CD4-positive, CD25-positive, alpha-beta regulatory T cell (primary cell): ENCODE measurements around the gene PSMA5. TPM values are rescaled to one million over a fixed set of nuclear protein-coding genes. Genes with fewer than 3 reads are reported as not detected.

Experiments
- ATAC-seq, 2 donors: fragments of 150-1000 bp; cut with Tn5 transposase; one replicate each; pipeline ENCODE4 v1.10.0; 2021; ENCODE audit warnings: low read depth in 2 of 2, moderate number of reproducible peaks in 2 of 2, moderate library complexity in 1 of 2
- DNase-seq, 3 donors: peaks; one replicate each; pipeline versions ENCODE4 v3.0.0 to v3.0.0-alpha.2; 2012 to 2022; ENCODE audit warnings: mixed read lengths in 1 of 3
- H3K27ac ChIP-seq: one replicate; pipeline ENCODE4 v1.7.0; 2013; ENCODE audit warnings: mild to moderate bottlenecking, low read length; ENCODE audit not compliant: insufficient read depth, poor library complexity, severe bottlenecking
- H3K27me3 ChIP-seq: one replicate; pipeline ENCODE4 v1.7.0; 2013; ENCODE audit warnings: low read length; ENCODE audit not compliant: control insufficient read depth, insufficient read depth
- H3K36me3 ChIP-seq: one replicate; pipeline ENCODE4 v1.7.0; 2013; ENCODE audit warnings: mild to moderate bottlenecking, low read length, moderate library complexity; ENCODE audit not compliant: control insufficient read depth, insufficient read depth
- H3K4me1 ChIP-seq: 2 replicates; pipeline ENCODE4 v1.7.0; 2013; ENCODE audit warnings: mild to moderate bottlenecking, low read length; ENCODE audit not compliant: insufficient read depth, control insufficient read depth, poor library complexity, severe bottlenecking
- H3K4me3 ChIP-seq: one replicate; pipeline ENCODE4 v1.7.0; 2013; ENCODE audit warnings: low read depth, mild to moderate bottlenecking, low read length, moderate library complexity
- H3K9me3 ChIP-seq, 2 experiments: 1 replicate in 1 of 2; 2 replicates in 1 of 2; pipeline ENCODE4 v1.7.0; 2013; ENCODE audit warnings: low read length in 2 of 2, mild to moderate bottlenecking in 1 of 2, moderate library complexity in 1 of 2; ENCODE audit not compliant: control insufficient read depth in 2 of 2
- H3K27ac Mint-ChIP-seq, 3 donors: one replicate each; pipeline ENCODE4 v1.8.0; 2020 to 2022; ENCODE audit warnings: mild to moderate bottlenecking in 3 of 3, mixed read lengths in 3 of 3, moderate library complexity in 2 of 3
- H3K27me3 Mint-ChIP-seq: one replicate; pipeline ENCODE4 v1.8.0; 2022; ENCODE audit warnings: mild to moderate bottlenecking, mixed read lengths
- H3K36me3 Mint-ChIP-seq: one replicate; pipeline ENCODE4 v1.8.0; 2020; ENCODE audit warnings: mixed read lengths
- H3K4me1 Mint-ChIP-seq, 4 donors: one replicate each; pipeline ENCODE4 v1.8.0; 2020 to 2022; ENCODE audit warnings: mixed read lengths in 4 of 4, mild to moderate bottlenecking in 1 of 4
- H3K4me3 Mint-ChIP-seq, 4 donors: one replicate each; pipeline ENCODE4 v1.8.0; 2020 to 2022; ENCODE audit warnings: mild to moderate bottlenecking in 4 of 4, mixed read lengths in 4 of 4, moderate library complexity in 3 of 4
- H3K9me3 Mint-ChIP-seq, 7 donors: one replicate each; pipeline ENCODE4 v1.8.0; 2020 to 2022; ENCODE audit warnings: mixed read lengths in 7 of 7, mild to moderate bottlenecking in 3 of 7, moderate library complexity in 2 of 7
- polyA plus RNA-seq, 4 donors: library from polyadenylated mRNA; unstranded; fragments of 300-500 nt; fragmentation: Illumina TruSeq; gene quantifications; one replicate each; pipeline ENCODE4 v1.2.3, GENCODE V29; 2021
- total RNA-seq: library from RNA; stranded (reverse); gene quantifications from one replicate; pipeline ENCODE4 v1.2.3, GENCODE V29; 2022

PSMA5 gene
- total and polyA plus RNA-seq, 5 donors from 2014 or later = 61.5 to 207 (median 144) TPM

DNA sequence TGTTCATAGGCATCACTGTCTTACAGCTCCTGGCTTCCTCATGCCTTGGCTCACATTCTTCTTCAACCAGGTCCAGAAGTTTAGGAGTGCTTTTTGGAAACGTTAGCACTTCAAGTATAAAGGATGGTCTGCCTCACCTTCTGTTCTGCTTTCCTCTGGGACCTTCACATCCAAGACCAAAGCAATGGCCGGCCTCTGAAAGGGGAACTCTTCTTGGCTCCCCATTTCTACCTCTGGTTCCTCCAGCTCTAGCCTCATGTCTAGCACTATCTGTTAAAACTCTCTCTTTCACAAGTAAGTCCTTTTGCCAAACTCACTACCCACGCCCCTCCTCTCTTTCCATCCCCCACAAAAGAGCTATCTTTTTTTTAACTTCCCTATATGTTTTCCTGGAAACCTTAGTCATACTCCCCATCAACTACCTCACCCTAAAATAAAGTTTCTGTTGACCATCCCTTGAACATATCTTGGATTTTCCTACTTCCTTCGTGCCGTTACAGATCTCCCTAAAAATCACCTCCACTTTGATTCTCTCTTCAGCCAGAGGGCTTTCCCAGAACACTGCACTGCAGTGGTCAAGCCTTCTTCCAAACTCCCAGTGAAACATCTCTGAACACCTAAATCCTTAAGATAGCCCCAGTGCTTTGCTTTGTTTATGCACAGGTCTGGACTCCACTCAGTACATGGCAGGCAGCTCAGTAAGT, 36.5 kb downstream of the PSMA5 start:
- no peaks in the 10 kb centered on the region for H3K36me3 Mint-ChIP-seq
- H3K9me3 Mint-ChIP-seq = no peaks in the 10 kb centered on the region
- H3K27ac Mint-ChIP-seq = no peak overlapping the region
- DNase-seq (no peak), ATAC-seq (no peak)
- peaks cover 58% of the 10 kb centered on the region for H3K27me3 Mint-ChIP-seq
- no peaks in the 10 kb centered on the region for H3K9me3 ChIP-seq
- no peak overlapping the region for H3K4me3 ChIP-seq
- H3K4me1 ChIP-seq = no peaks in the 10 kb centered on the region
- H3K27ac ChIP-seq = no peak overlapping the region
- H3K4me1 Mint-ChIP-seq = no peaks in the 10 kb centered on the region
- peaks cover 48% of the 10 kb centered on the region for H3K27me3 ChIP-seq
- H3K4me3 Mint-ChIP-seq = no peak overlapping the region
- no peaks in the 10 kb centered on the region for H3K36me3 ChIP-seq

DNA sequence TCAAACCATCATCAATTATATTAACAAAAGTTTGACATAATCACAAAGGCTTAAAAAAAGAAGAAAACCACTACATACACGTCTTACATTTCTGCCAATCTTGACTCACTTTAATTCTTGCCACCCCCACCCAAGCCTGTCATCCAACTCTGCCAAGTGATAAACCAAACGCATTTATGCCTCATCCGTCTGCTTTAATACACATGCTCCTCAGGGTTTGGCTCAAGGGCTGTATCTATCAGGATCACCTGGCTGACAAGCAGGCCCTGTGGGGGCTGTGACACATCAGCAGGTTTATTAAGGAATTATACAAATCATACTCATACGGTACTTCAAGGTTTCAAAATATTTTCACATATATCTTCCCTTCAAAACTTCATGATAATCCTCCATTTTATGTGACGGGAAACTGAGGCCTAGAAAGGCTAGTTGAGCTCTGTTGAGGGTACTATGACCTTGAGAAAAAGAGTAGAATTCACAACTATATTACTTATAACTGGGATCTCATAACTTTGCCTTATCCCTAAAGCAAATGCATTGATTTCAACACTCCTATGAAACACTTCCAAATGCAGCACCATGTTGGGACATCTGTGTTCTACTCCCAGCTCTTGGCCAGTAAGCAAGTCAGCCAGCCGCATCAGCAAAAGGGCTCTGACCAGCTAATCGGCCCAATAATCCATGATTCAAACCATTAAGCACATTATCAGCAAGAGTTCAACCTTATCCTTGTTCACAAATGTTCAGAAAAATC, 37.2 kb downstream of the PSMA5 start:
- no peak for ATAC-seq
- H3K4me3 Mint-ChIP-seq = no peak overlapping the region
- Histone ChIP-seq H3K9me3 (no peaks in the 10 kb centered on the region), H3K4me1 (no peaks in the 10 kb centered on the region), H3K27ac (no peak overlapping the region), H3K27me3 (peaks cover 42% of the 10 kb centered on the region), H3K4me3 (no peak overlapping the region), H3K36me3 (no peaks in the 10 kb centered on the region)
- no peaks in the 10 kb centered on the region for H3K4me1 Mint-ChIP-seq
- no peaks in the 10 kb centered on the region for H3K9me3 Mint-ChIP-seq
- no peak overlapping the region for H3K27ac Mint-ChIP-seq
- no peaks in the 10 kb centered on the region for H3K36me3 Mint-ChIP-seq
- peaks cover 54% of the 10 kb centered on the region for H3K27me3 Mint-ChIP-seq
- no peak for DNase-seq

DNA sequence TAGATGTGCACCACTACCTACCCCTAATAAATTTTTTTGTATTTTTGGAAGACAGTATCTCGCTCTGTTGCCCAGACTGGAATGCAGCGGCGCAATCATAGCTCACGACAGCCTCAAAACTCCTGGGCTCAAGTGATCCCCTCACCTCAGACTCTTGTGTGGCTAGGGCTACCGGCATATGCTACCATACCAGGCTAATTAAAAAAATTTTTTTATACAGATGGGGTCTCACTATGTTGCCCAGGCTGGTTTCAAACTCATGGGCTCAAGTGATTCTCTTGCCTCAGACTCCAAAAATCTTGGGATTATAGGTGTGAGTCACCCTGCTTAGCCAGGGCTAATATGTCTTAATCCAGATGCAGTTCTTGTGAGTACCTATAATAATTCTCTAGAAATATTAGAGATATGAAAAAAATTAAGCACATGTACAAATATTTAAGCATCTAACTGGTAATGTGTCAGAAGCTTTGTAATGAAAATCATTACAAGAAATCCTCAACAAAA, 38.0 kb downstream of the PSMA5 start:
- no peaks in the 10 kb centered on the region for H3K4me1 Mint-ChIP-seq
- Histone ChIP-seq H3K4me1 (no peaks in the 10 kb centered on the region), H3K27ac (no peak overlapping the region), H3K4me3 (no peak overlapping the region), H3K27me3 (peaks cover 36% of the 10 kb centered on the region), H3K36me3 (no peaks in the 10 kb centered on the region), H3K9me3 (no peaks in the 10 kb centered on the region)
- no peak for DNase-seq
- no peak overlapping the region for H3K4me3 Mint-ChIP-seq
- H3K27me3 Mint-ChIP-seq = peaks cover 55% of the 10 kb centered on the region
- no peak for ATAC-seq
- no peaks in the 10 kb centered on the region for H3K36me3 Mint-ChIP-seq
- H3K9me3 Mint-ChIP-seq = no peaks in the 10 kb centered on the region
- no peak overlapping the region for H3K27ac Mint-ChIP-seq

DNA sequence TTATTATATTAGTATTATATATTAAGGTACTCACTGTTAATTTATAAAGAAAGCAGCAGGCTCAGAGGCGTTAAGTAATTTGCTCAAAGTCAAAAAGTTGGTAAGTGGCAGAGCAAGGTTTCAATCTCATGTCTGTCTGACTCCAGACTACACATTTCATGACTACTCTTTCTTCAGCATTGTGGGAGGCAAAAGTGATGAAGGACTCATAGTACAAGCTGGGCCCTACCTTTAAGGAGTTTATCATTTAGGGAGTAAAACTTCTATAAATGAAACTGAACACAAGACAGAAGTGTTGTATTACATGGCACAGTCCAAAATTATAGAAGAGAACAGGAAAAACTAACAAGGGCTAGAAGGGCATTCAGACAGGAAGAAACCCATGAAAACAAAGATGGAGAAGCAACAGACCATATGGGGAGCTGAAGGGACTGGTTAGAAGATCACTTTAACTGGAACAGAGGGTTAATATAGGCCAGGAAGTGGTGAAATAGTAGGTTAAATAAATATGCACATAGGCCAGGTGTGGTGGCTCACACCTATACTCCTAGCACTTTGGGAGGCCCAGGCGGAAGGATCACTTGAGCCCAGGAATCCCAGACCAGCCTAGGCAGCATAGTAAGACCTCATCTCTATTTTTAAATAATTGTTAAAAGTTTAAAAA, 40.1 kb downstream of the PSMA5 start:
- Mint-ChIP-seq H3K27me3 (peaks cover 38% of the 10 kb centered on the region), H3K36me3 (no peaks in the 10 kb centered on the region), H3K4me3 (no peak overlapping the region), H3K9me3 (no peaks in the 10 kb centered on the region), H3K27ac (no peak overlapping the region), H3K4me1 (no peaks in the 10 kb centered on the region)
- Histone ChIP-seq H3K4me1 (no peaks in the 10 kb centered on the region), H3K36me3 (no peaks in the 10 kb centered on the region), H3K4me3 (no peak overlapping the region), H3K27me3 (peaks cover 23% of the 10 kb centered on the region), H3K27ac (no peak overlapping the region), H3K9me3 (no peaks in the 10 kb centered on the region)
- ATAC-seq (no peak), DNase-seq (no peak)

DNA sequence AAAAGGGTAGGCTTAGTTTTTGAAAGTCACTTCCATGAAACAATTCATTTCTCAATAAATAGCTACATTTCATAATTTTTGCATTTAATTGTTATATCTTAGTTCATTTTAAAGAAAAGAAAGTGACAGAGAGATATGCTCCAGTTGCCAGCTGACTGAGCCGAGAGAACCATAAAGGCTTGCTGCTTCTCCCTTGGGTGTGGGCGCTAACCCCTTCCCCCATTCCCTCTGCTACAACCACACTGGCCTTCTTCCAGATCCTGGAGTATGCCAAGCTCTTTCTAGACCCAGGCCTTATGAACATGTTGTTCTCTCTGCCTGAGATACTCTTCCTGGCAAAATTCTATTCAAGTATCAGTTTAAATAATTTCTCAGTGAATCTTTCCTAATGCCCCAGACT, 40.8 kb downstream of the PSMA5 start:
- Mint-ChIP-seq H3K4me1 (no peaks in the 10 kb centered on the region), H3K27me3 (peaks cover 38% of the 10 kb centered on the region), H3K27ac (no peak overlapping the region), H3K4me3 (no peak overlapping the region), H3K36me3 (no peaks in the 10 kb centered on the region), H3K9me3 (no peaks in the 10 kb centered on the region)
- Histone ChIP-seq H3K27ac (no peak overlapping the region), H3K9me3 (no peaks in the 10 kb centered on the region), H3K4me3 (no peak overlapping the region), H3K4me1 (no peaks in the 10 kb centered on the region), H3K36me3 (no peaks in the 10 kb centered on the region), H3K27me3 (peaks cover 19% of the 10 kb centered on the region)
- DNase-seq (no peak), ATAC-seq (no peak)

DNA sequence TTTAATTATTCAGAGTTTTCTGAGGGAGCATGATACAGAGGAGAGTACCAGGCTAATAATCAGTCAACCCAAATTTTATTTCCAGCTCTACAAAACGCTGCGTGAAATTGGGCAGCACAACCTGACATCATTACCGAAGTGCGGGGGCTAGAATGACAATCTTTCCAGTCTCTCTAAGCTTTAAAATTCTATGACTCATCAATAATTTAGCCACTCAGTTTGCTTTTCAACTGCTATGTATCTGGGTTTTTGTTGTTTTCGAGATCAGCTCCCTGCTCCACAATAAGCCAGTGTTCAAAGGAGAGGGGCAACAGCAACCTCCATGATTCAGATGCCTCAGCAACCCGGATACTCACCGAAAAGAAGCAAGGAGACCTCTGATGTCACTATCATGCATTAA, 42.4 kb downstream of the PSMA5 start:
- Histone ChIP-seq H3K27ac (no peak overlapping the region), H3K36me3 (no peaks in the 10 kb centered on the region), H3K9me3 (no peaks in the 10 kb centered on the region), H3K4me3 (no peak overlapping the region), H3K4me1 (no peaks in the 10 kb centered on the region), H3K27me3 (peaks cover 4% of the 10 kb centered on the region)
- Mint-ChIP-seq H3K36me3 (no peaks in the 10 kb centered on the region), H3K27me3 (peaks cover 26% of the 10 kb centered on the region), H3K9me3 (no peaks in the 10 kb centered on the region), H3K4me1 (no peaks in the 10 kb centered on the region), H3K27ac (no peak overlapping the region), H3K4me3 (no peak overlapping the region)
- ATAC-seq (no peak), DNase-seq (no peak)

DNA sequence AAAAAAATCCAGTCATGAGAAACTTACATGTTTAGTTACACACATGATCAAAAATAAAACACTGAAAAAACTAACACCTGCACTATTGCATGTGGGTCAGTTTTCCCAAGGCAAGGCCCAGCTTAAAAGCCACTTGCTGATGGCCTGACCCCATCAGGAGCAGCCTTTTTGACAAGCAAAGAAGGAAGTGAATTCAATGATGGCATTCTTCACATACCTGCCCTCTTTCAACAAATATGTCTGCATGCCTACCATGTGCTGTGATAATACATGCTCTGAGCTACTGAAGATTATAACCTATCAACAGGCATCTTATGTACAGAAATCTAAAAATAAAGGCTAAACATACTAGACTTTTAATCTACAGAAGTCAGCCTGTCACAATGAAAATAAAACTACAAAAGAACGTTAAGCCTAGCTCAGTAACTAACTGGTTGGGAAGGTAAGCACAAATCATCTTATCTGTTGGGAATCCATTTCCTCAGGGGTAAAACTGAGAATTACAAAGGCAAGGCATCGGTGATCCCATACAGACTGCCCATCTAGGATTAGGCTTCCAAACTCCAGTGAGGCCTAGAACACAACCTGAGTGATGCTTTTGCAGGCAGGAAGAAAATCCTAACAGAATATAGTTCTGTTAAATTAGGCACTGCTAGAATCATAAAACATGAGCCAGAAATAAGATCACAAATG, 43.0 kb downstream of the PSMA5 start:
- Mint-ChIP-seq H3K36me3 (no peaks in the 10 kb centered on the region), H3K4me1 (no peaks in the 10 kb centered on the region), H3K4me3 (no peak overlapping the region), H3K9me3 (no peaks in the 10 kb centered on the region), H3K27me3 (peaks cover 20% of the 10 kb centered on the region), H3K27ac (no peak overlapping the region)
- Histone ChIP-seq H3K9me3 (no peaks in the 10 kb centered on the region), H3K36me3 (no peaks in the 10 kb centered on the region), H3K4me3 (no peak overlapping the region), H3K4me1 (no peaks in the 10 kb centered on the region), H3K27me3 (peaks cover 3% of the 10 kb centered on the region), H3K27ac (no peak overlapping the region)
- no peak for DNase-seq
- ATAC-seq = no peak
